ENCODE data around the gene ZNF365.
"Not testable (repeated sequence)": the region's sequence is repeated elsewhere in the genome, so short reads cannot be mapped to it uniquely, and the experiment has no call there.

ZNF365 gene

GRCh38 chr10:62377966-62378365 lies 3.8 kb downstream of the ZNF365 start:
- DNase-seq: no peak

GRCh38 chr10:62378877-62379276 lies 4.7 kb downstream of the ZNF365 start:
- DNase-seq: not testable (repeated sequence)

GRCh38 chr10:62379394-62379793 lies 5.2 kb downstream of the ZNF365 start:
- no peak for DNase-seq

- DNase-seq: no peak
Measured at GRCh38 chr10:62380016-62380415, 5.8 kb downstream of the ZNF365 start.

GRCh38 chr10:62381385-62382102 lies 7.4 kb downstream of the ZNF365 start:
- no peak for DNase-seq

GRCh38 chr10:62382831-62383230 lies 8.7 kb downstream of the ZNF365 start:
- no peak for DNase-seq

GRCh38 chr10:62384057-62384446 lies 9.9 kb downstream of the ZNF365 start:
- DNase-seq: no peak

- no peak for DNase-seq
Measured at GRCh38 chr10:62384447-62385081, 10.4 kb downstream of the ZNF365 start.

- DNase-seq: no peak
Measured at GRCh38 chr10:62386356-62387320, 12.5 kb downstream of the ZNF365 start.

GRCh38 chr10:62388328-62388727 lies 14.2 kb downstream of the ZNF365 start:
- DNase-seq: no peak

- no peak for DNase-seq
Measured at GRCh38 chr10:62390497-62391176, 16.5 kb downstream of the ZNF365 start.

- no peak for DNase-seq
Measured at GRCh38 chr10:62393237-62393636, 19.1 kb downstream of the ZNF365 start.

GRCh38 chr10:62394556-62395018 lies 20.4 kb downstream of the ZNF365 start:
- DNase-seq: no peak

- no peak for DNase-seq
Measured at GRCh38 chr10:62395892-62396291, 21.7 kb downstream of the ZNF365 start.

- no peak for DNase-seq
Measured at GRCh38 chr10:62396864-62397263, 22.7 kb downstream of the ZNF365 start.

GRCh38 chr10:62399211-62399610 lies 25.0 kb downstream of the ZNF365 start:
- DNase-seq: no peak

GRCh38 chr10:62402508-62402907 lies 28.3 kb downstream of the ZNF365 start:
- DNase-seq: no peak

- not testable (repeated sequence) for DNase-seq
Measured at GRCh38 chr10:62410528-62410927, 36.4 kb downstream of the ZNF365 start.

GRCh38 chr10:62410934-62411333 lies 36.8 kb downstream of the ZNF365 start:
- DNase-seq: not testable (repeated sequence)

- no peak for DNase-seq
Measured at GRCh38 chr10:62413048-62413447, 38.9 kb downstream of the ZNF365 start.

GRCh38 chr10:62413652-62414051 lies 39.5 kb downstream of the ZNF365 start:
- no peak for DNase-seq

- DNase-seq: no peak
Measured at GRCh38 chr10:62414359-62414758, 40.2 kb downstream of the ZNF365 start.

All from GF-D8 (cell line).